Epithelial cell of esophagus (primary cell): Measurements from ENCODE around the gene ZNF71.

Experiments used
- DNase-seq: peaks from one replicate; pipeline ENCODE4 v3.0.0; 2010; ENCODE audit warnings: low read depth
- H3K4me3 ChIP-seq: 2 replicates; pipeline ENCODE4 v1.5.1; 2011; ENCODE audit warnings: mild to moderate bottlenecking, low read length, control low read depth
- CTCF ChIP-seq: IDR thresholded peaks from 2 replicates; pipeline ENCODE4 v1.5.1; 2011; ENCODE audit warnings: low read depth, mild to moderate bottlenecking, low read length, control low read depth, inconsistent platforms; ENCODE audit not compliant: insufficient read depth; ENCODE audit errors: missing control alignments

ZNF71 gene

GRCh38 chr19:56601375-56601774, 6.3 kb downstream of the ZNF71 start:
- peak; percentile 45 for DNase-seq
- no peak for TF ChIP-seq CTCF
- H3K4me3 ChIP-seq: no peak overlapping the region

- no peak overlapping the region for H3K4me3 ChIP-seq
- no peak for TF ChIP-seq CTCF
Measured at GRCh38 chr19:56603829-56604228, 8.7 kb downstream of the ZNF71 start.

GRCh38 chr19:56608274-56608964, 13.3 kb downstream of the ZNF71 start:
- H3K4me3 ChIP-seq: no peak overlapping the region
- no peak for TF ChIP-seq CTCF
- DNase-seq: no peak

More at GRCh38 chr19:56603829-56604228, 8.7 kb downstream of the ZNF71 start:
- DNase-seq: no peak

GRCh38 chr19:56611288-56611687, 16.2 kb downstream of the ZNF71 start:
- no peak overlapping the region for H3K4me3 ChIP-seq
- DNase-seq: no peak
- no peak for TF ChIP-seq CTCF

GRCh38 chr19:56612737-56613136, 17.6 kb downstream of the ZNF71 start:
- DNase-seq: no peak
- no peak for TF ChIP-seq CTCF
- no peak overlapping the region for H3K4me3 ChIP-seq

- TF ChIP-seq CTCF: no peak
- no peak for DNase-seq
Measured at GRCh38 chr19:56613639-56614038, 18.5 kb downstream of the ZNF71 start.

GRCh38 chr19:56617531-56617930, 22.4 kb downstream of the ZNF71 start:
- no peak for TF ChIP-seq CTCF
- no peak for DNase-seq
- no peak overlapping the region for H3K4me3 ChIP-seq

More at GRCh38 chr19:56613639-56614038, 18.5 kb downstream of the ZNF71 start:
- no peak overlapping the region for H3K4me3 ChIP-seq
